Vagina (tissue), 2 donors: Measurements from ENCODE around the gene TXNRD3. TPM values are rescaled to one million over a fixed set of nuclear protein-coding genes. Genes with fewer than 3 reads are reported as not detected.

ENCODE experiments used
- DNase-seq, 2 donors: peaks; one replicate each; pipeline ENCODE4 v3.0.0-alpha.2; 2017; ENCODE audit errors: extremely low spot score in 2 of 2
- H3K27ac ChIP-seq: fragments of 200-600 bp; sonication (generic); one replicate; pipeline ENCODE4 v1.5.1; 2019
- H3K27me3 ChIP-seq: fragments of 200-600 bp; sonication (generic); one replicate; pipeline ENCODE4 v1.5.1; 2019
- H3K36me3 ChIP-seq, 2 donors: fragments of 200-600 bp; sonication (generic); one replicate each; pipeline ENCODE4 v1.5.1; 2017 to 2019
- H3K4me1 ChIP-seq: fragments of 200-600 bp; sonication (generic); one replicate; pipeline ENCODE4 v1.5.1; 2019
- H3K4me3 ChIP-seq, 2 donors: fragments of 200-600 bp; sonication (generic); 1 replicate in 1 of 2; 2 replicates in 1 of 2; pipeline ENCODE4 v1.5.1; 2016 to 2019
- H3K9me3 ChIP-seq: fragments of 200-600 bp; sonication (generic); one replicate; pipeline ENCODE4 v1.5.1; 2019
- POLR2A ChIP-seq, 2 donors: fragments of 450-650 bp; IDR thresholded peaks; one replicate each; pipeline ENCODE4 v1.6.1; 2017; ENCODE audit warnings: antibody characterized with exemption in 2 of 2, mild to moderate bottlenecking in 2 of 2, moderate library complexity in 2 of 2
- POLR2AphosphoS5 ChIP-seq, 2 donors: sonication (generic); formaldehyde crosslinking; IDR thresholded peaks; one replicate each; pipeline ENCODE4 v1.9.0; 2017; ENCODE audit warnings: antibody characterized with exemption in 2 of 2, mild to moderate bottlenecking in 2 of 2, low read depth in 1 of 2; ENCODE audit not compliant: insufficient read depth in 1 of 2
- intact Hi-C: fragments of 100-400 bp; cut with DNase I; formaldehyde crosslinking; loops from one replicate; pipeline ENCODE4 v1.15.1; 2023
- total RNA-seq: library from RNA; depleted of rRNA; stranded (reverse); fragments of >200 nt; gene quantifications from one replicate; pipeline ENCODE4 v1.2.3, GENCODE V29; 2016
- TF ChIP-seq, protein P1 (sequence below), 3 experiments: fragments of 450-650 bp in 2 of 3; fragments of 200-600 bp in 1 of 3; sonication (generic) in 1 of 3; IDR thresholded peaks; one replicate each; pipeline ENCODE4 v1.5.1; 2017 to 2019; ENCODE audit warnings: antibody characterized with exemption in 3 of 3, mild to moderate bottlenecking in 2 of 3, moderate library complexity in 2 of 3

The TXNRD3 gene
- total RNA-seq, 1 donor from 2014 or later: 7.1 TPM

DNA sequence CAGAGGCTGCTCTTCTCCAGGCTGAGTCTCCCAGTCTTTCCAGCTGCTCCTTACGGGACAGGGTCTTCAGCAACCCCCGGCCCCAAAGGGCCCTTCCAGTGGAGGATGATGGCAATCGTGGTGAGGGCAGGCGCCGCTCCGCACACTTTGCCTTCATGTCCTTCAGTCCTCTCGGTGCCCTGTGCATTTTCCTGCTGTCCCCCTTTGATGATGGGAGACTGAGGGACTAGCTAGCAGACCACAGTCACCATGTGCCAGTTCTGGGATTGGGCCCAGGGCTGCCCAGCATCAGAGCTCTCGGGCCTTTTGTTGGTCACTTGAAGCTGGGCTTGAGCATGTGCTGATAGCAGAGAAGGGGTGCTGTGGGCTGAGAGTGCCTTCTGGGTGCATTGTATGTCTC, 8.8 kb upstream of the TXNRD3 start:
- H3K4me3 ChIP-seq: no peak overlapping the region
- TF ChIP-seq, protein P1, sequence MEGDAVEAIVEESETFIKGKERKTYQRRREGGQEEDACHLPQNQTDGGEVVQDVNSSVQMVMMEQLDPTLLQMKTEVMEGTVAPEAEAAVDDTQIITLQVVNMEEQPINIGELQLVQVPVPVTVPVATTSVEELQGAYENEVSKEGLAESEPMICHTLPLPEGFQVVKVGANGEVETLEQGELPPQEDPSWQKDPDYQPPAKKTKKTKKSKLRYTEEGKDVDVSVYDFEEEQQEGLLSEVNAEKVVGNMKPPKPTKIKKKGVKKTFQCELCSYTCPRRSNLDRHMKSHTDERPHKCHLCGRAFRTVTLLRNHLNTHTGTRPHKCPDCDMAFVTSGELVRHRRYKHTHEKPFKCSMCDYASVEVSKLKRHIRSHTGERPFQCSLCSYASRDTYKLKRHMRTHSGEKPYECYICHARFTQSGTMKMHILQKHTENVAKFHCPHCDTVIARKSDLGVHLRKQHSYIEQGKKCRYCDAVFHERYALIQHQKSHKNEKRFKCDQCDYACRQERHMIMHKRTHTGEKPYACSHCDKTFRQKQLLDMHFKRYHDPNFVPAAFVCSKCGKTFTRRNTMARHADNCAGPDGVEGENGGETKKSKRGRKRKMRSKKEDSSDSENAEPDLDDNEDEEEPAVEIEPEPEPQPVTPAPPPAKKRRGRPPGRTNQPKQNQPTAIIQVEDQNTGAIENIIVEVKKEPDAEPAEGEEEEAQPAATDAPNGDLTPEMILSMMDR (IDR thresholded peaks at IDR 0.05): no peak
- no peak for TF ChIP-seq POLR2A (IDR thresholded peaks at IDR 0.05)
- TF ChIP-seq POLR2AphosphoS5 (IDR thresholded peaks at IDR 0.05; ENCODE audit: insufficient read depth in 1 of 2, low read depth in 1 of 2): no peak
- no peak overlapping the region for H3K27ac ChIP-seq
- H3K9me3 ChIP-seq: no peaks in the 10 kb centered on the region
- no peaks in the 10 kb centered on the region for H3K4me1 ChIP-seq
- H3K27me3 ChIP-seq: no peaks in the 10 kb centered on the region
- intact Hi-C loops: no loop called here
- H3K36me3 ChIP-seq: no peaks in the 10 kb centered on the region
- peak in 1 of 2 donors; percentile 94 for DNase-seq

GRCh38 chr3:126663257-126663656, 8.3 kb upstream of the TXNRD3 start:
- Histone ChIP-seq H3K27ac (no peak overlapping the region), H3K36me3 (no peaks in the 10 kb centered on the region), H3K4me1 (no peaks in the 10 kb centered on the region), H3K4me3 (no peak overlapping the region), H3K27me3 (no peaks in the 10 kb centered on the region), H3K9me3 (no peaks in the 10 kb centered on the region)
- TF ChIP-seq, protein P1 (IDR thresholded peaks at IDR 0.05): no peak
- TF ChIP-seq POLR2AphosphoS5 (IDR thresholded peaks at IDR 0.05; ENCODE audit: insufficient read depth in 1 of 2, low read depth in 1 of 2): no peak
- TF ChIP-seq POLR2A (IDR thresholded peaks at IDR 0.05): no peak
- intact Hi-C loops: no loop called here
- peak; percentile 72 for DNase-seq

DNA sequence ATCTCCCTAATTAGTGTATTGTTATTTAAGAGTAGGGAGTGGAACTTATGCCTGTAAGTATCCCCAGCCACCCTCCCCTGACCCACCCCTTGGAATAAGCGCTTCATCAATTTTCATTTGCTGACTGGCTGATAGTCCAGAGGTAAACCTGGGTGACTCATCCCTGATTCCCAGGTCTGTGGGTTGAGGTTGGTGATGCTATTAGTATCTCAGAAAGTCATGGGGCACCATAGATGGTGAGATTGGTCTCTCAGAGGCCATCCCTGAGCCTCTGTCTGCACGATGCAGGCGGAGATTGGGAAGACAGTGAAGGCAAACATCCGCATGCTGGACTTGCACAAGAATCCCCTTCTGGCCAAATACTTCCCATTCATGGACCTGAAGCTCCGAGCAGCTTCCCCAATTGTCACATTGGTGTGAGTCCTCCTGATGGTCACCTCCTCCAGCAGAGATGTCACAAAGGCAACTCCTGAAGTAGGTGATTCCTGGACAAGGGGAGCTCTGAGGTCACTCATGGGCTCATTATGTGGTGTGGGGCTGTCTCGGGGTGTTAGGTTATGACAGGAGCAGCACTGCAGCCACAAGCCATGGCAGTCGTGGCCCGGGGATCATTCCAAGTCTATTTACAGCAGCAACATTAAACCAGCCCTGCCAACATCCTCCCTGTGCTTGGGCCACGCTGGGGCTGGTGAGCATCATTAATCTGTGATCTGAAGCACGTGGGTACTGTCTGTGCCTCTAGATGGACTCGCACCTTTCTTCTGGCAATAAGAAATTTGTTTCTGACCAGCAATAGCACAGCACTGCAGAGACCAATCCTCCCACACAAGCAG, 6.8 kb upstream of the TXNRD3 start:
- Histone ChIP-seq H3K27me3 (no peaks in the 10 kb centered on the region), H3K27ac (no peak overlapping the region), H3K36me3 (no peaks in the 10 kb centered on the region), H3K9me3 (no peaks in the 10 kb centered on the region), H3K4me1 (no peaks in the 10 kb centered on the region), H3K4me3 (no peak overlapping the region)
- intact Hi-C loops: no loop called here
- no peak for TF ChIP-seq POLR2AphosphoS5 (IDR thresholded peaks at IDR 0.05; ENCODE audit: insufficient read depth in 1 of 2, low read depth in 1 of 2)
- TF ChIP-seq, protein P1 (IDR thresholded peaks at IDR 0.05): no peak
- no peak for TF ChIP-seq POLR2A (IDR thresholded peaks at IDR 0.05)
- DNase-seq: peak; percentile 77 to 89

DNA sequence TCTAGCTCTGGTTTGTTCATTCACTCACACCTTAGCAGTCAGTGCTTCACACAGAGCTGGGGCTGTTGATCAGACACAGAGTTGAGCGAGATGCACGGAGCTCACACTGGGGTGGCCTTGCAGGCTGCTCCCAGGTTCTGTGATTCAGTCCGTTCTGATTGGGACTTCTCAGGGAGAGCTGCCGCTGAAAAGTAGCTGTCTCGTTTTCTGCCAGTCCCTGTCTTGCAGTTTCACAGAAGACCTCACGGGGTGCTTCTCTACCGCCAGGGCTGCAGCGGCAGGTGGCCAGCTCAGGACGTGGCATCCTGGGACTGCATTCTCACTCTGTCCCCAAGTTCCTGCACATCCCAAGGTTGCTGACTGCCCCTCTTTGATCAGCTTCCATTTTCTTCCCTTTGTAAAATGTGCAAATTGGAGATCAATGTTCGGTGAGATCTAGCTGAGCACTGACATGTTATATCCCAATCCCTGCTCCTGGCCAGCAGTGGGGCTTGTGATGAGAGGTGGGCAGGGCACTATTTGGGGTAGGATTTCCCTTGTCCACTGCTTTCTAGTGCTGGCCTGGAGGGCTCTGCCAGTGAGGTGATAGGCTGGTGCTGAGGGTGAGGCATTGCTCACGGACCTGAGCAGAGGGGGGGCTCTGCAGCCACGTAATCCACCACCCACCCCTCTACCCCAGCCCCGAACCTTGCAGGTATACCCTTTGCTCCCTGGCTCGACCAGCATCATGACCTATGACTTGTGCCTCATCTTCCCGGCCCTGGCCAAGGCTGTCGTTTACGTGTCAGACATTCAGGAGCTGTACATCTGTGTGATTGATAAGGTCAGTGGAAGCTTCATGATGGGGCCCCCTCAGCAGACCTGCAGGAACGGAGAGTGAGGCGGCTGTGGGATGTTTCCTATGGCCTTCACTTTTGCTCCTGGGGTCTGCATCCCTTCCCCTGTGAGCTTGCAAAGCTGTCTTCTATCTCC, 5.3 kb upstream of the TXNRD3 start:
- TF ChIP-seq POLR2A (IDR thresholded peaks at IDR 0.05) (no peak), POLR2AphosphoS5 (IDR thresholded peaks at IDR 0.05; ENCODE audit: insufficient read depth in 1 of 2, low read depth in 1 of 2) (no peak)
- TF ChIP-seq, protein P1 (IDR thresholded peaks at IDR 0.05): no peak
- peak; percentile 77 to 85 for DNase-seq
- Histone ChIP-seq H3K27me3 (no peaks in the 10 kb centered on the region), H3K4me1 (no peaks in the 10 kb centered on the region), H3K9me3 (no peaks in the 10 kb centered on the region), H3K36me3 (no peaks in the 10 kb centered on the region), H3K27ac (no peak overlapping the region), H3K4me3 (no peak overlapping the region)
- intact Hi-C loops: no loop called here
